NCI-H1930 (cell line): Measurements from ENCODE around the gene POLA1.

Experiments
- DNase-seq, 2 experiments: peaks; one replicate each; lab custom pipeline; 2025; lab: John Stamatoyannopoulos, UW

Gene POLA1

GRCh38 chrX:24982306-24982965 is 288.7 kb downstream of the POLA1 start:
- DNase-seq = no peak

GRCh38 chrX:24983931-24984330 is 290.2 kb downstream of the POLA1 start:
- no peak for DNase-seq

GRCh38 chrX:24985120-24985519 is 291.4 kb downstream of the POLA1 start:
- DNase-seq = no peak

GRCh38 chrX:24987731-24988130 is 294.0 kb downstream of the POLA1 start:
- no peak for DNase-seq

- DNase-seq = no peak
These were observed 294.6 kb downstream of the POLA1 start for GRCh38 chrX:24988314-24988713.

GRCh38 chrX:24990535-24990934 is 296.8 kb downstream of the POLA1 start:
- peak in 1 of 2 experiments; percentile 60 for DNase-seq

- no peak for DNase-seq
These were observed 300.2 kb downstream of the POLA1 start for GRCh38 chrX:24993879-24994278.

- DNase-seq = no peak
These were observed 302.5 kb downstream of the POLA1 start for GRCh38 chrX:24996096-24996709.

GRCh38 chrX:24999511-24999910 is 305.8 kb downstream of the POLA1 start:
- no peak for DNase-seq

GRCh38 chrX:25001808-25002660 is 308.3 kb downstream of the POLA1 start:
- DNase-seq = no peak

- DNase-seq = no peak
These were observed 308.9 kb downstream of the POLA1 start for GRCh38 chrX:25002661-25003020.

- no peak for DNase-seq
These were observed 309.5 kb downstream of the POLA1 start for GRCh38 chrX:25003066-25003849.

GRCh38 chrX:25004040-25004439 is 310.3 kb downstream of the POLA1 start:
- DNase-seq = no peak

GRCh38 chrX:25004485-25005032 is 310.8 kb downstream of the POLA1 start:
- no peak for DNase-seq

GRCh38 chrX:25005034-25005381 is 311.3 kb downstream of the POLA1 start:
- no peak for DNase-seq

GRCh38 chrX:25005382-25006185 is 311.9 kb downstream of the POLA1 start:
- no peak for DNase-seq

GRCh38 chrX:25006586-25007058 is 312.9 kb downstream of the POLA1 start:
- no peak for DNase-seq

- DNase-seq = no peak
These were observed 313.6 kb downstream of the POLA1 start for GRCh38 chrX:25007059-25008053.

GRCh38 chrX:25009407-25009806 is 315.7 kb downstream of the POLA1 start:
- DNase-seq = no peak
